Gastroesophageal sphincter (tissue), 4 donors: ENCODE results near the gene SF3B4. TPM values are rescaled to one million over a fixed set of nuclear protein-coding genes. Genes with fewer than 3 reads are reported as not detected.

Source experiments
- ATAC-seq: fragments of 150-250 bp; one replicate; pipeline ENCODE4 v1.9.1; 2016; ENCODE audit warnings: mild to moderate bottlenecking, moderate library complexity
- H3K27ac ChIP-seq, 4 donors: fragments of 200-600 bp; sonication (generic) in 3 of 4; 1 replicate in 3 of 4; 2 replicates in 1 of 4; pipeline ENCODE4 v1.5.1; 2016 to 2019
- H3K27me3 ChIP-seq: fragments of 200-600 bp; sonication (generic); one replicate; pipeline ENCODE4 v1.5.1; 2019
- H3K36me3 ChIP-seq, 2 donors: fragments of 200-600 bp; sonication (generic); one replicate each; pipeline ENCODE4 v1.5.1; 2019; ENCODE audit warnings: control low read depth in 1 of 2
- H3K4me1 ChIP-seq, 3 donors: fragments of 200-600 bp; sonication (generic); 1 replicate in 2 of 3; 2 replicates in 1 of 3; pipeline ENCODE4 v1.5.1; 2016 to 2019; ENCODE audit warnings: control low read depth in 2 of 3
- H3K4me3 ChIP-seq, 2 donors: fragments of 200-600 bp; sonication (generic); one replicate each; pipeline ENCODE4 v1.5.1; 2019; ENCODE audit warnings: mild to moderate bottlenecking in 1 of 2, moderate library complexity in 1 of 2
- H3K9me3 ChIP-seq, 3 donors: fragments of 200-600 bp; sonication (generic); one replicate each; pipeline ENCODE4 v1.5.1; 2017 to 2019; ENCODE audit warnings: control low read depth in 2 of 3
- EP300 ChIP-seq: sonication (generic); formaldehyde crosslinking; IDR thresholded peaks from one replicate; pipeline ENCODE4 v1.6.1; 2017; ENCODE audit warnings: antibody characterized with exemption, mild to moderate bottlenecking
- POLR2A ChIP-seq, 2 donors: fragments of 450-650 bp; IDR thresholded peaks; one replicate each; pipeline ENCODE4 v1.6.1; 2017; ENCODE audit warnings: antibody characterized with exemption in 2 of 2, mild to moderate bottlenecking in 2 of 2, moderate library complexity in 1 of 2
- POLR2AphosphoS5 ChIP-seq: sonication (generic); formaldehyde crosslinking; IDR thresholded peaks from one replicate; pipeline ENCODE4 v1.6.1; 2017; ENCODE audit warnings: antibody characterized with exemption
- WGBS, 2 donors: methylation state at CpG; one replicate each; pipeline ENCODE4 v1.1.5; 2018; ENCODE audit warnings: low coverage in 1 of 2; 5-methylcytosine and 5-hydroxymethylcytosine counted together
- total RNA-seq, 4 donors: library from RNA; depleted of rRNA; stranded (reverse); fragments of >200 nt; gene quantifications; one replicate each; pipeline ENCODE4 v1.1.0, GENCODE V29; 2016
- TF ChIP-seq, protein P1 (sequence below), 4 experiments: fragments of 200-600 bp in 2 of 4; fragments of 450-650 bp in 2 of 4; sonication (generic) in 1 of 4; IDR thresholded peaks; one replicate each; pipeline ENCODE4 v1.5.1; 2017 to 2019; ENCODE audit warnings: antibody characterized with exemption in 4 of 4, mild to moderate bottlenecking in 2 of 4, moderate library complexity in 2 of 4

SF3B4 gene
- total RNA-seq, 4 donors from 2014 or later: 9.7 to 17.9 (median 14.0) TPM

DNA sequence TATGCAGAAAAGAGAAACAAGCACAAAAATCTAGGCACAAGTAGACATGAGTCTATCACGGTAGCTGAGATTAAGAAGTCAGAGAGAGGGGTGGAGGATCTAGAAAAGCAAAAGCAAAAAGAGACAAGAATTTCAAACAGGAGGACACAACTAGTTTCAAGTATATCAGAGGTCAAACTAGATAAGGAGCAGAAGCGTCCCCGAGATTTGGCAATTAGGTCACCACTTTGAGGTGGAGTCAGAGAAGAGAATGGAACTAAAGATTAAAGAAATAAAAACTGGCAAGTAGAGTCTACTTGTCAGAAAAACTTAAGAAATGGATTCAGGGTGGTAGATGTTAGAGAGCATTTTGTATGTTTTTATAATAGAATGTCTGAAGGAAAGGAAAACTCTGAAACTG is 2.3 kb downstream of the SF3B4 start:
- TF ChIP-seq EP300 (no peak), POLR2AphosphoS5 (no peak), POLR2A (IDR thresholded peaks at IDR 0.05) (no peak)
- TF ChIP-seq, protein P1, sequence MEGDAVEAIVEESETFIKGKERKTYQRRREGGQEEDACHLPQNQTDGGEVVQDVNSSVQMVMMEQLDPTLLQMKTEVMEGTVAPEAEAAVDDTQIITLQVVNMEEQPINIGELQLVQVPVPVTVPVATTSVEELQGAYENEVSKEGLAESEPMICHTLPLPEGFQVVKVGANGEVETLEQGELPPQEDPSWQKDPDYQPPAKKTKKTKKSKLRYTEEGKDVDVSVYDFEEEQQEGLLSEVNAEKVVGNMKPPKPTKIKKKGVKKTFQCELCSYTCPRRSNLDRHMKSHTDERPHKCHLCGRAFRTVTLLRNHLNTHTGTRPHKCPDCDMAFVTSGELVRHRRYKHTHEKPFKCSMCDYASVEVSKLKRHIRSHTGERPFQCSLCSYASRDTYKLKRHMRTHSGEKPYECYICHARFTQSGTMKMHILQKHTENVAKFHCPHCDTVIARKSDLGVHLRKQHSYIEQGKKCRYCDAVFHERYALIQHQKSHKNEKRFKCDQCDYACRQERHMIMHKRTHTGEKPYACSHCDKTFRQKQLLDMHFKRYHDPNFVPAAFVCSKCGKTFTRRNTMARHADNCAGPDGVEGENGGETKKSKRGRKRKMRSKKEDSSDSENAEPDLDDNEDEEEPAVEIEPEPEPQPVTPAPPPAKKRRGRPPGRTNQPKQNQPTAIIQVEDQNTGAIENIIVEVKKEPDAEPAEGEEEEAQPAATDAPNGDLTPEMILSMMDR (IDR thresholded peaks at IDR 0.05): no peak
- Histone ChIP-seq H3K27me3 (no peaks in the 10 kb centered on the region), H3K27ac (no peak overlapping the region), H3K9me3 (no peaks in the 10 kb centered on the region), H3K4me3 (no peak overlapping the region), H3K36me3 (peaks cover 7 to 68% of the 10 kb centered on the region in 2 donors), H3K4me1 (peaks cover 3 to 42% (median 18%) of the 10 kb centered on the region in 3 donors)
- 76 to 93% methylated on average over 3 of the region's 3 CpGs for WGBS, 2 donors
- no peak for ATAC-seq

DNA sequence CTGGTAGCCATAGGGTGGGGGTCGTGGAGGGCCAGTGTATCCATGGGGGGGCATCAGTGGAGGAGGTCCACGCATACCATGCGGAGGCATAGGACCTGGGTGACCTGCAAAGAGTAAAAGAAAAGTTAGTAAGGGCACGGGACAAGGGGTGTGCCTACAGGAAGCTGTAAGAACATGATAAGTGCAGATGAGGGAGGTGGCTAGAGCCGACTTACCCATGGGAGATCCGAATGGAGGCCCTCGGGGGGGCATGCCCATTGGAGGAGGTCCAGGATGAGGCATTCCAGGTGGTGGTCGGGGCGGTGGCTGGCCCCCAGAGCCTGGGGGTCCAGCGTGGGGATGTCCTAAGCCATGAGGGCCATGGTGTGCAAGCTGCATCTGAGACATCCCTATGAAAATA is 4.0 kb downstream of the SF3B4 start:
- Histone ChIP-seq H3K4me3 (no peak overlapping the region), H3K36me3 (peaks cover 7 to 54% of the 10 kb centered on the region in 2 donors), H3K9me3 (no peaks in the 10 kb centered on the region), H3K27me3 (no peaks in the 10 kb centered on the region), H3K27ac (no peak overlapping the region), H3K4me1 (peaks cover 3 to 38% (median 18%) of the 10 kb centered on the region in 3 donors)
- TF ChIP-seq EP300 (no peak), POLR2AphosphoS5 (no peak), POLR2A (IDR thresholded peaks at IDR 0.05) (no peak)
- TF ChIP-seq, protein P1 (IDR thresholded peaks at IDR 0.05): no peak
- WGBS, 2 donors: 76 to 80% methylated on average over 3 to 10 of the region's 10 CpGs
- ATAC-seq: no peak

DNA sequence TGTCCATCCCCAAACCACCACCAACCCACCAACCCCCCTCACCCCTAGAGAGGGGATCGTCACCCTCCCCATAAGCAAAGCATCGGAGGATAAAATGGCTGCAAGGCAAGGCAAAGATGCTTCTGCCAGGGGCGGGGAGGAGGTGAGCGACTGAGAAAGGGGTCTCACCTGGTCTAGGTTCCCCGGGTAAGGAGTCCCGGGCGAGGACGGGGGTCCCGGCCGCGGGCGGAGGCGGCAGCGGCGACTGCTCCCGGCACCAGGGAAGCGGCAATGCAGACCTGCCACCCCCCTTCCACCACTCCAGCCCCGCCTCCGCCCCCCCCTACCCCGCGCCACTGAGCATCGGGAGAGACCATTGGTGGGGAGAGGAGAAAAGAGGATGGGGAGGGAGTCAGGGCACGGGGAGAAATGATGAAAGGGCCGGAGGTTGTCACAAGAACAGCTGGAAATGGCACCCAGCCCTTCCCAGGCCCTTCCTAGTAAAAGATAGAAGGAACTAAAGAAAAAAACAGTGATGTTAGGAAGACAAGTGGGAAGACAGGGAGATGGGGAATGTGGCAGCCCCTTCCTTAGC is 9.9 kb downstream of the SF3B4 start, which contains the start of gene SV2A:
Gene SV2A (minus strand): TSS at position 274 of the 574 bp plus-strand sequence. CDS start 4,004 bp downstream, outside the sequence.
- Histone ChIP-seq H3K27me3 (no peaks in the 10 kb centered on the region), H3K36me3 (peaks cover 0 to 21% of the 10 kb centered on the region in 2 donors), H3K9me3 (no peaks in the 10 kb centered on the region), H3K4me1 (peaks cover 0 to 26% (median 10%) of the 10 kb centered on the region in 3 donors), H3K4me3 (peak within 1 kb of the TSS; percentile 45 to 64), H3K27ac (peak within 1 kb of the TSS in 3 of 4 donors; percentile 34 to 60 (median 44))
- TF ChIP-seq, protein P1 (IDR thresholded peaks at IDR 0.05): no peak
- TF ChIP-seq POLR2A (IDR thresholded peaks at IDR 0.05): peak; percentile 30 to 40
- peak; percentile 96 for ATAC-seq
- no CpG with 5 or more reads among the region's 24 CpGs for WGBS, 2 donors

DNA sequence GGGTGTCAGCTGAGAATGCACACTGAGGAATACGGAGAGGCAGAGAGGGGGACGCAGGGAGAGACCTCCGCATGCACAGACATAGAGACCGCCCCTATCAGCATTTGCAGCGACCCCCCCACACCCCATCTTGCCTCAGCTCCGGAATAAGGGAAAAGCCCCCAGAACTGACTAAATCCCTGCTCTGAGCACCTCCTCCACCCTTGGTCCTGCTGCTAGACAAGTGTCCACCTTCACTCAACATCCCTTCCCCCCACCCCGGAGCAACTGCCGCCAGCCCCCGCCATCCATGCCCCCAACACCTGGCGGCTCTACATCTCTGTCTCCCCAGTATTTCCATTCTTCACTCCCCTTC is 10.7 kb downstream of the SF3B4 start:
- 0 to 2% methylated on average over 6 to 7 of the region's 10 CpGs for WGBS, 2 donors
- H3K27me3 ChIP-seq: no peaks in the 10 kb centered on the region
- peak overlapping the region in 3 of 4 donors; percentile 34 to 60 (median 35) for H3K27ac ChIP-seq
- no peak for ATAC-seq
- peaks cover 0 to 26% (median 10%) of the 10 kb centered on the region in 3 donors for H3K4me1 ChIP-seq
- H3K36me3 ChIP-seq: peaks cover 0 to 15% of the 10 kb centered on the region in 2 donors
- peak overlapping the region; percentile 45 to 64 for H3K4me3 ChIP-seq
- no peaks in the 10 kb centered on the region for H3K9me3 ChIP-seq
- TF ChIP-seq, protein P1 (IDR thresholded peaks at IDR 0.05): no peak
- TF ChIP-seq POLR2A (IDR thresholded peaks at IDR 0.05) (no peak), POLR2AphosphoS5 (no peak), EP300 (no peak)
